Endothelial cell of umbilical vein (primary cell): Measurements from ENCODE around the gene ANKRD12. TPM values are rescaled to one million over a fixed set of nuclear protein-coding genes. Genes with fewer than 3 reads are reported as not detected.
"Not testable (repeated sequence)": the region's sequence is repeated elsewhere in the genome, so short reads cannot be mapped to it uniquely, and the experiment has no call there.

ENCODE experiments used
- BruUV-seq: library from RNA; stranded (reverse); fragments of 400-500 nt; replicated peaks from 2 replicates; lab custom pipeline; 2021; lab: Mats Ljungman, UMichigan
- CTCF ChIA-PET: fragments of 300-600, 350-600 bp; sonication (Branson Sonifier 250); formaldehyde crosslinking; loops from one replicate; lab custom pipeline; 2021; ENCODE audit warnings: antibody characterized with exemption, inconsistent platforms; lab: Charles Lee
- POLR2A ChIA-PET: fragments of 300-600, 350-600 bp; sonication (Branson Sonifier 250); formaldehyde crosslinking; loops from one replicate; lab custom pipeline; 2021; ENCODE audit warnings: antibody characterized with exemption, inconsistent platforms; lab: Charles Lee
- DNase-seq: peaks from one replicate; pipeline ENCODE4 v3.0.0-alpha.2; 2011; ENCODE audit warnings: low read depth, low spot score
- FAIRE-seq: peaks from 2 replicates; lab custom pipeline; 2011; peaks lifted over from hg19 to GRCh38; lab: Jason Lieb, UNC
- H2AFZ ChIP-seq: 2 replicates; pipeline ENCODE4 v1.6.0; 2012; ENCODE audit warnings: low read depth, low read length, control low read depth, inconsistent platforms
- H3K27ac ChIP-seq: 2 replicates; pipeline ENCODE4 v1.5.1; 2011; ENCODE audit warnings: low read depth, mild to moderate bottlenecking, control low read depth, low read length, moderate library complexity; ENCODE audit not compliant: insufficient read depth
- H3K27me3 ChIP-seq, 2 experiments: 2 replicates each; pipeline versions ENCODE4 v1.6.0 to v1.6.1; 2011; ENCODE audit warnings: low read length in 2 of 2, mixed read lengths in 1 of 2; ENCODE audit not compliant: control insufficient read depth in 2 of 2, insufficient read depth in 2 of 2
- H3K36me3 ChIP-seq, 2 experiments: 2 replicates in 1 of 2; 3 replicates in 1 of 2; pipeline ENCODE4 v1.5.1; 2011; ENCODE audit warnings: low read length in 2 of 2, mild to moderate bottlenecking in 1 of 2, moderate library complexity in 1 of 2; ENCODE audit not compliant: control insufficient read depth in 2 of 2, insufficient read depth in 2 of 2; ENCODE audit errors: extremely low read depth in 1 of 2
- H3K4me1 ChIP-seq: 3 replicates; pipeline ENCODE4 v1.5.1; 2011; ENCODE audit warnings: mild to moderate bottlenecking, low read length; ENCODE audit not compliant: control insufficient read depth, insufficient read depth; ENCODE audit errors: extremely low read depth
- H3K4me2 ChIP-seq: 2 replicates; pipeline ENCODE4 v1.6.1; 2011; ENCODE audit warnings: low read length, control low read depth, mixed read lengths; ENCODE audit not compliant: insufficient read depth
- H3K4me3 ChIP-seq, 3 experiments: fragments of 200-600 bp in 1 of 3; sonication (generic), shearing (Covaris generic) in 1 of 3; replicated peaks in 1 of 3; 2 replicates each; pipeline ENCODE4 v1.5.1; 2011 to 2016; ENCODE audit warnings: control low read depth in 3 of 3, low read length in 3 of 3, mild to moderate bottlenecking in 2 of 3, inconsistent platforms in 1 of 3, low read depth in 1 of 3, moderate library complexity in 1 of 3; ENCODE audit not compliant: insufficient read depth in 1 of 3
- H3K79me2 ChIP-seq: 2 replicates; pipeline ENCODE4 v1.6.0; 2012; ENCODE audit warnings: low read length, inconsistent platforms; ENCODE audit not compliant: control insufficient read depth, insufficient read depth
- H3K9ac ChIP-seq: replicated peaks from 2 replicates; pipeline ENCODE3; 2011; ENCODE audit warnings: low read length, control low read depth; ENCODE audit not compliant: insufficient read depth; ENCODE audit errors: extremely low read depth
- H3K9me1 ChIP-seq: replicated peaks from 3 replicates; pipeline ENCODE4 v1.6.0; 2011; ENCODE audit warnings: mild to moderate bottlenecking, low read length; ENCODE audit not compliant: control insufficient read depth, insufficient read depth; ENCODE audit errors: extremely low read depth
- H3K9me3 ChIP-seq: replicated peaks from 2 replicates; pipeline ENCODE4 v1.5.1; 2012; ENCODE audit warnings: low read length, inconsistent platforms; ENCODE audit not compliant: control insufficient read depth, insufficient read depth
- H4K20me1 ChIP-seq: replicated peaks from 2 replicates; pipeline ENCODE3; 2011; ENCODE audit warnings: mild to moderate bottlenecking, low read length; ENCODE audit not compliant: control insufficient read depth, insufficient read depth; ENCODE audit errors: extremely low read depth
- EZH2 ChIP-seq: IDR thresholded peaks from 2 replicates; pipeline ENCODE4 v1.6.1; 2012; ENCODE audit warnings: borderline replicate concordance, low read depth, mild to moderate bottlenecking, moderate library complexity, low read length, inconsistent platforms; ENCODE audit not compliant: severe bottlenecking
- FOS ChIP-seq: IDR thresholded peaks from 2 replicates; pipeline ENCODE4 v1.6.1; 2011; ENCODE audit warnings: mild to moderate bottlenecking, low read length, moderate library complexity, borderline replicate concordance; ENCODE audit not compliant: insufficient read depth
- POLR2A ChIP-seq: IDR thresholded peaks from 2 replicates; pipeline ENCODE4 v1.6.1; 2012; ENCODE audit warnings: low read depth, mild to moderate bottlenecking, control low read depth, low read length
- dilution Hi-C: fragments of 300-500 bp; cut with MboI; formaldehyde crosslinking; loops from one replicate; pipeline ENCODE4 v1.15.0; 2019; ENCODE audit warnings: low sequenced_read_pairs; ENCODE audit not compliant: extremely low pct_ligation_motif_present
- intact Hi-C: fragments of 100-400 bp; cut with micrococcal nuclease; formaldehyde crosslinking; loops from one replicate; pipeline ENCODE4 v1.10.0; 2022
- polyA plus RNA-seq, 4 experiments: library from polyadenylated mRNA; depleted of rRNA in 3 of 4; stranded (reverse) in 3 of 4; unstranded in 1 of 4; fragments of >200 nt; gene quantifications; 2 replicates each; pipeline versions ENCODE4 v1.2.1 to v1.2.3, GENCODE V29; 2011 to 2012; ENCODE audit warnings: missing spikeins in 1 of 4
- total RNA-seq: library from RNA; stranded (reverse); gene quantifications from 2 replicates; pipeline ENCODE4 v1.2.3, GENCODE V29; 2021
- TF ChIP-seq, protein P1 (sequence below), 2 donors: IDR thresholded peaks; 1 replicate in 1 of 2; 2 replicates in 1 of 2; pipeline ENCODE4 v1.5.1; 2011; ENCODE audit warnings: low read length in 2 of 2, mild to moderate bottlenecking in 2 of 2, moderate library complexity in 2 of 2, control low read depth in 1 of 2, inconsistent platforms in 1 of 2, low read depth in 1 of 2; ENCODE audit not compliant: insufficient read depth in 1 of 2; ENCODE audit errors: extremely low read depth in 1 of 2

The ANKRD12 gene
- total and polyA plus RNA-seq, 2 donors (not counting 3 experiments of a cell fraction or from before 2014, with no cell fraction given), result 1.5 to 25.4 TPM

DNA sequence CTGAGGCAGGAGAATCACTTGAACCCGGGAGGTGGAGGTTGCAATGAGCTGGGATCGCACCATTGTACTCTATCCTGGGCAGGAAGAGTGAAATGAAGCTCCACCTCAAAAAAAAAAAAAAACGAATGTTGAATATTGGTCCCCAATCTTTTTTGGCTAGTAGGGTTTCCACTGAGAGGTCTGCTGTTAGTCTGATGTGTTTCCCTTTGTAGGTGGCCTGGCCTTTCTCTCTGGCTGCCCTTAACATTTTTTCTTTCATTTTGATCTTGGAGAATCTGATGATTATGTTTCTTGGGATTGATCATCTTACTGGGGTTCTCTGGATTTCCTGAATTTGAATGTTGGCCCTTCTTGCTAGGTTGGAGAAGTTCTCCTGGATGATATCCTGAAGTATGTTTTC lies 35.3 kb downstream of the ANKRD12 start:
- H3K4me1 ChIP-seq, H3K4me2 ChIP-seq, H4K20me1 ChIP-seq, FAIRE-seq, H3K27me3 ChIP-seq, H2AFZ ChIP-seq, dilution Hi-C loops, H3K36me3 ChIP-seq, H3K27ac ChIP-seq, H3K9me1 ChIP-seq, intact Hi-C loops, H3K9me3 ChIP-seq, POLR2A ChIA-PET, H3K9ac ChIP-seq, BruUV-seq, H3K4me3 ChIP-seq, DNase-seq: not testable (repeated sequence)
- CTCF ChIA-PET, result interaction anchor here (1.2 to 2.0 kb wide), 2 partner anchors 21 to 24 kb away, joined by 4 to 5 read pairs; no protein-coding TSS in a partner anchor
- peaks cover 55% of the 10 kb centered on the region for H3K79me2 ChIP-seq

DNA sequence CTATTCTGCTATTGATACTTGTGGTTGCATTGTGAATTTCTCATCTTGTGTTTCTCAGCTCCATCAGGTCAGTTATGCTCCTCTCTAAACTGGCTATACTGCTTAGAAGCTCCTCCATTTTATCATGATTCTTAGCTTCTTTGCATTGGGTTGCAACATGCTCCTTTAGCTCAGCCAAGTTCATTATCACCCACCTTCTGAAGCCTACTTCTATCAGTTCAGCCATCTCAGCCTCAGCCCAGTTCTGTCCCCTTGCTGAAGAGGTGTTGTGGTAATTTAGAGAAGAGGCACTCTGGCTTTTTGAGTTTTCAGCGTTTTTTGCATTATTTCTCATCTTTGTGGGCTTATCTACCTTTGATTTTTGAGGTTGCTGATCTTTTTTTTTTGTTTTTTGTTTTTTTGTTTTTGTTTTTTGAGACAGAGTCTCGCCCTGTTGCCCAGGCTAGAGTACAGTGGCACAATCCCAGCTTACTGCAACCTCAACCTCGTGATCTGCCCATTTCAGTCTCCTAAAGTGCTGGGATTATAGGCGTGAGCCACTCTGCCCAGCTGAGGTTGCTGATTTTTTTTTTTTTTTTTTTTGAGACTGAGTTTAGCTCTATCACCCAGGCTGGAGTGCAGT lies 36.0 kb downstream of the ANKRD12 start:
- BruUV-seq, result no TSS peak

More for the DNA sequence above, 36.0 kb downstream of the ANKRD12 start:
- dilution Hi-C loops (no loop called here), intact Hi-C loops (no loop called here)
- Histone ChIP-seq H3K27ac (no peak overlapping the region), H3K27me3 (no peaks in the 10 kb centered on the region), H3K9me1 (no peaks in the 10 kb centered on the region), H4K20me1 (no peaks in the 10 kb centered on the region), H3K36me3 (no peaks in the 10 kb centered on the region), H3K9me3 (no peaks in the 10 kb centered on the region), H3K4me2 (no peak overlapping the region), H3K4me3 (no peak overlapping the region), H3K4me1 (peaks cover 3% of the 10 kb centered on the region), H3K79me2 (peaks cover 60% of the 10 kb centered on the region), H3K9ac (no peak overlapping the region), H2AFZ (no peak overlapping the region)
- CTCF ChIA-PET, result interaction anchor here (1.2 kb wide), 1 partner anchor 25 kb away, joined by 4 read pairs; no protein-coding TSS in a partner anchor
- FAIRE-seq (no peak), DNase-seq (no peak)
- POLR2A ChIA-PET, result no interaction called here
- no peak for TF ChIP-seq EZH2
- TF ChIP-seq, protein P1, sequence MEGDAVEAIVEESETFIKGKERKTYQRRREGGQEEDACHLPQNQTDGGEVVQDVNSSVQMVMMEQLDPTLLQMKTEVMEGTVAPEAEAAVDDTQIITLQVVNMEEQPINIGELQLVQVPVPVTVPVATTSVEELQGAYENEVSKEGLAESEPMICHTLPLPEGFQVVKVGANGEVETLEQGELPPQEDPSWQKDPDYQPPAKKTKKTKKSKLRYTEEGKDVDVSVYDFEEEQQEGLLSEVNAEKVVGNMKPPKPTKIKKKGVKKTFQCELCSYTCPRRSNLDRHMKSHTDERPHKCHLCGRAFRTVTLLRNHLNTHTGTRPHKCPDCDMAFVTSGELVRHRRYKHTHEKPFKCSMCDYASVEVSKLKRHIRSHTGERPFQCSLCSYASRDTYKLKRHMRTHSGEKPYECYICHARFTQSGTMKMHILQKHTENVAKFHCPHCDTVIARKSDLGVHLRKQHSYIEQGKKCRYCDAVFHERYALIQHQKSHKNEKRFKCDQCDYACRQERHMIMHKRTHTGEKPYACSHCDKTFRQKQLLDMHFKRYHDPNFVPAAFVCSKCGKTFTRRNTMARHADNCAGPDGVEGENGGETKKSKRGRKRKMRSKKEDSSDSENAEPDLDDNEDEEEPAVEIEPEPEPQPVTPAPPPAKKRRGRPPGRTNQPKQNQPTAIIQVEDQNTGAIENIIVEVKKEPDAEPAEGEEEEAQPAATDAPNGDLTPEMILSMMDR (IDR thresholded peaks at IDR 0.05; ENCODE audit: extremely low read depth in 1 of 2, insufficient read depth in 1 of 2, low read depth in 1 of 2, low read length in 2 of 2), result no peak
- TF ChIP-seq POLR2A, result no peak
- no peak for TF ChIP-seq FOS
